GM12891 (cell line): ENCODE results near the gene STX2.

ENCODE experiments used
- POLR2A ChIP-seq: IDR thresholded peaks from 2 replicates; pipeline ENCODE4 v1.6.1; 2011; ENCODE audit warnings: low read depth, low read length, control low read depth
- POLR2AphosphoS5 ChIP-seq: IDR thresholded peaks from 2 replicates; pipeline ENCODE4 v1.6.1; 2011; ENCODE audit warnings: low read depth, low read length, control low read depth
- POU2F2 ChIP-seq: IDR thresholded peaks from 2 replicates; pipeline ENCODE4 v1.6.1; 2011; ENCODE audit warnings: low read depth, mild to moderate bottlenecking, control low read depth, low read length, moderate library complexity

DNA sequence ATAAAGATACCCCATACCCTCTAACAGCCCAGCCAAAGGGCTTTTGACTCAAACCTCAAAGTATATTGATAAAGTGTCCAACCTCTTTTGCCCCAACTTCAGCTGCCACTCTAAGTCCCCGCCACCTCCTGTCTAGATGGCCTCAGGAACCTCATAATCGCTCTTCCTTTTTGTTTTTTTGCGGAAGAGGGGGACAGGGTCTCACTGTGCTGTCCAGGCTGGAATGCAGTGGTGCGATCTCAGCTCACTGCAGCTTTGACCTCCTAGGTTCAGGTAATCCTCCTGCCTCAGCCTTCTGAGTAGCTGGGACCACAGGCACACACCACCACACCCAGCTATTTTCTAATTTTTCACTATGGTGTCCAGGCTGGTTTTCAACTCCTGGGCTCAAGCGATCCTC is 60.3 kb downstream of the STX2 start:
- TF ChIP-seq POLR2AphosphoS5 (no peak), POLR2A (no peak), POU2F2 (no peak)
